Mucosa of descending colon (tissue), 3 donors: ENCODE data around the gene VEPH1. TPM values are rescaled to one million over a fixed set of nuclear protein-coding genes. Genes with fewer than 3 reads are reported as not detected.

Source experiments
- ATAC-seq: fragments of 200-7000 bp; cut with Tn5 transposase; one replicate; pipeline ENCODE4 v1.9.1; 2020; ENCODE audit warnings: mild to moderate bottlenecking, moderate library complexity
- DNase-seq, 3 donors: peaks; one replicate each; pipeline ENCODE4 v3.0.0-alpha.2; 2020
- H3K36me3 ChIP-seq: fragments of 200-600 bp; one replicate; pipeline ENCODE4 v1.8.0; 2021; ENCODE audit warnings: low read depth, mild to moderate bottlenecking
- H3K4me1 ChIP-seq: fragments of 200-600 bp; one replicate; pipeline ENCODE4 v1.8.0; 2021; ENCODE audit warnings: low read depth, mild to moderate bottlenecking
- H3K4me3 ChIP-seq: fragments of 200-600 bp; one replicate; pipeline ENCODE4 v1.8.0; 2021; ENCODE audit warnings: mild to moderate bottlenecking
- H3K9me3 ChIP-seq: fragments of 200-600 bp; one replicate; pipeline ENCODE4 v1.8.0; 2021; ENCODE audit warnings: mild to moderate bottlenecking
- intact Hi-C, 2 donors: fragments of 100-400 bp; cut with DNase I in 1 of 2; cut with micrococcal nuclease in 1 of 2; formaldehyde crosslinking; loops; one replicate each; pipeline versions ENCODE4 v1.11.0 to v1.11.1; 2022; cut with DNase I, micrococcal nuclease
- total RNA-seq, 3 donors: library from RNA; stranded (reverse); fragmentation: NEBNext Ultra II Directional in 2 of 3; extraction: Animal tissue kit (Norgen Biotek cat#: 25700) in 2 of 3; gene quantifications; one replicate each; pipeline versions ENCODE4 v1.2.1 to v1.2.4, GENCODE V29; 2021 to 2023
- TF ChIP-seq, protein P1 (sequence below): fragments of 200-600 bp; IDR thresholded peaks from one replicate; pipeline ENCODE4 v1.8.0; 2022; ENCODE audit warnings: antibody characterized with exemption, mild to moderate bottlenecking
- donor health status: DM: no; HTN: no; CAD: no; lungs with moderate emphysema.
- donor health status: DM: no; HTN: no; CAD: no.
- donor health status: DM: no; HTN: yes; CAD: no.

VEPH1 gene
- total RNA-seq, 3 donors from 2014 or later, result 1.5 to 6.3 (median 4.8) TPM

DNA sequence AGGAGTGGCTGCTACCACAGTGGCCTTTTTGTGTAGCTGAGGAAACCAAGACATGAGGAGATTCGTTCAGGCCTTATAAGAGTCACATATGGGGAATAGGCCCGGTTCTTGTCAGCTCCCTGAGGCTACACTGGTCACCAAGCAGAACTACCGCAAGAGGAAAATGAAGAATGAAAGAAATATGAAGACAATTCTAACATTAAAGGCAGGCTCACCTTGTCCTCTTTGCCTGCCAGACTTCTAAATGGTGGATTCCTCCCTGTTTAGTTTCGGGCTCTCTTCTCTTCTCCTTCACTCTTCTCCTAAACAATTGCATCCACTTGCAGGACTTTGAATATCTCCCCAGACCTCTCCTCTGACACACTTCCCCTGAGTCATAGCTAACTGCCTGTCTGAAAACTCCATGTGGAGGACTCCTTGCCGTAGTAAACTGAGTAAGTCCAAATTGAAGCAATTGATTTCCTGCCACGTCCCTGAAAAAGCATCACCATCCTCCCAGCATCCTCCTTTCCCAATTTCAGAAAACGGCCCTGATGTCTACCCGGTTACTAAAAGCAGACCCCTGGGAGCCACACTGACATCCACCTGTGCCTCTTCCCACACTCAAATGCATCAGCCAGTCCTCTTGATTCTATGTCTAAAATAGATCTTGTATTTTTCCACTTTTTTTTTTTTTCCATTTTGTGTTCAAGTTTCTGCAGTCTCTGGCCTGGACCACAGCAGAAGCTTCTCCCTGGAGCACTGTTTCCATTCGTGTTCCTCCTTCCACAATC lies 30.3 kb upstream of the VEPH1 start:
- no peak overlapping the region for H3K4me3 ChIP-seq
- H3K4me1 ChIP-seq, result no peaks in the 10 kb centered on the region
- H3K36me3 ChIP-seq, result no peaks in the 10 kb centered on the region
- no peaks in the 10 kb centered on the region for H3K9me3 ChIP-seq
- DNase-seq (no peak), ATAC-seq (no peak)
- intact Hi-C loops, result loop anchor here in 1 of 2 donors (2.0 kb wide), 1 partner anchor 39 kb away; no protein-coding TSS in a partner anchor
- TF ChIP-seq, protein P1, sequence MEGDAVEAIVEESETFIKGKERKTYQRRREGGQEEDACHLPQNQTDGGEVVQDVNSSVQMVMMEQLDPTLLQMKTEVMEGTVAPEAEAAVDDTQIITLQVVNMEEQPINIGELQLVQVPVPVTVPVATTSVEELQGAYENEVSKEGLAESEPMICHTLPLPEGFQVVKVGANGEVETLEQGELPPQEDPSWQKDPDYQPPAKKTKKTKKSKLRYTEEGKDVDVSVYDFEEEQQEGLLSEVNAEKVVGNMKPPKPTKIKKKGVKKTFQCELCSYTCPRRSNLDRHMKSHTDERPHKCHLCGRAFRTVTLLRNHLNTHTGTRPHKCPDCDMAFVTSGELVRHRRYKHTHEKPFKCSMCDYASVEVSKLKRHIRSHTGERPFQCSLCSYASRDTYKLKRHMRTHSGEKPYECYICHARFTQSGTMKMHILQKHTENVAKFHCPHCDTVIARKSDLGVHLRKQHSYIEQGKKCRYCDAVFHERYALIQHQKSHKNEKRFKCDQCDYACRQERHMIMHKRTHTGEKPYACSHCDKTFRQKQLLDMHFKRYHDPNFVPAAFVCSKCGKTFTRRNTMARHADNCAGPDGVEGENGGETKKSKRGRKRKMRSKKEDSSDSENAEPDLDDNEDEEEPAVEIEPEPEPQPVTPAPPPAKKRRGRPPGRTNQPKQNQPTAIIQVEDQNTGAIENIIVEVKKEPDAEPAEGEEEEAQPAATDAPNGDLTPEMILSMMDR, result no peak

GRCh38 chr3:157532529-157533297 lies 29.5 kb upstream of the VEPH1 start:
- H3K4me1 ChIP-seq, result no peaks in the 10 kb centered on the region
- H3K9me3 ChIP-seq, result no peaks in the 10 kb centered on the region
- intact Hi-C loops, result loop anchor here in 1 of 2 donors (2.0 kb wide), 1 partner anchor 40 kb away; no protein-coding TSS in a partner anchor
- H3K36me3 ChIP-seq, result no peaks in the 10 kb centered on the region
- DNase-seq, result peak in 1 of 3 donors; percentile 31
- no peak overlapping the region for H3K4me3 ChIP-seq
- peak; percentile 94 for ATAC-seq
- TF ChIP-seq, protein P1, result peak; percentile 30

GRCh38 chr3:157531771-157532170 lies 28.6 kb upstream of the VEPH1 start:
- ATAC-seq (no peak), DNase-seq (no peak)
- no peak overlapping the region for H3K4me3 ChIP-seq
- intact Hi-C loops, result loop anchor here in 1 of 2 donors (2.0 kb wide), 1 partner anchor 41 kb away; no protein-coding TSS in a partner anchor
- TF ChIP-seq, protein P1, result no peak
- no peaks in the 10 kb centered on the region for H3K9me3 ChIP-seq
- no peaks in the 10 kb centered on the region for H3K36me3 ChIP-seq
- no peaks in the 10 kb centered on the region for H3K4me1 ChIP-seq

- ATAC-seq, result no peak
- H3K9me3 ChIP-seq, result no peaks in the 10 kb centered on the region
- no peak for DNase-seq
- intact Hi-C loops, result no loop called here
- TF ChIP-seq, protein P1, result no peak
- H3K4me3 ChIP-seq, result no peak overlapping the region
- no peaks in the 10 kb centered on the region for H3K4me1 ChIP-seq
- no peaks in the 10 kb centered on the region for H3K36me3 ChIP-seq
Measured at GRCh38 chr3:157531301-157531660, 28.1 kb upstream of the VEPH1 start.

DNA sequence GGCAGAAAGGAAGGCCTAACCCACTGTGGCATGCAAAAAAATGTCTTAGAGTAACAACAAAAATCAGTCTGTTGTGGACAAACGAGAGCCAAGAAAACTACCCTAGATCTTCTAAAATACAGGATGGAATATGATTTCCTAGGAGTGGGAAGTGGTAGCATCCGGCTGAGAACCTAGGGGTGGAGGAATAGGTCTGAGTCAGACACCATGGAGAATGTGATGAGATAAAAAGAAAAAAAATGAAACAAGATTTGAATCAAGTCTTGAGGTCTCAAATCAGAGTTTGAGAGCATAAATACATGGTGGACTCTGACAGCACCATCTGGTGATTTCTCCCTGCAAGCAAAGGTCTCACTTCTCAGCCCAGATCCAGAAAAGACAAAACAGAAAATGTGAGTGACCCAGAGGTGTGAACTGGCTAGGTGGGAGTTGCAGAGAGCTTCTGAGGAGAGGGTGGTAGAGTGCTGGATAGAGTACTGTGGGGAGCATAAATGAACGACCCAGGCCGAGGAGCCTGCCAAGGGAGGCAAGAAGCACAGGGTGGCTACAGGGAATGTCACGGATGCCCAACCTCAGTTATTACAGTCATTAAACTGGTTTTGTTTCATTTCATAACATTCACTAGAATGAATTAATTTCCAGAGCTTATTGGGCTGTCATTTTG lies 27.6 kb upstream of the VEPH1 start:
- intact Hi-C loops, result no loop called here
- ATAC-seq, result no peak
- TF ChIP-seq, protein P1, result no peak

More for the DNA sequence above, 27.6 kb upstream of the VEPH1 start:
- Histone ChIP-seq H3K4me1 (no peaks in the 10 kb centered on the region), H3K36me3 (no peaks in the 10 kb centered on the region), H3K4me3 (no peak overlapping the region), H3K9me3 (no peaks in the 10 kb centered on the region)
- no peak for DNase-seq
